ENCODE results near the gene MB. TPM values are rescaled to one million over a fixed set of nuclear protein-coding genes. Genes with fewer than 3 reads are reported as not detected.

The MB gene
- total RNA-seq, 1 donor from 2014 or later: not detected

Other genes starting within 250 kb of the MB start
- 49.0 and 86.4 TPM in 2 replicates for gene HMOX1, start 236.2 kb downstream of the MB start, total RNA-seq
- 99.3 and 178 TPM in 2 replicates for gene MCM5, start 217.2 kb downstream of the MB start, total RNA-seq
- gene RASD2, start 76.5 kb downstream of the MB start, total RNA-seq: not detected in 2 replicates
- gene APOL6, start 31.1 kb upstream of the MB start, total RNA-seq: 5.1 and 8.7 TPM in 2 replicates
- gene APOL5, start 100.5 kb upstream of the MB start, total RNA-seq: not detected in 2 replicates

All from pulmonary artery endothelial cell (primary cell).